HepG2 (cell line): ENCODE results near the gene STRIT1.

Experiments used
- BHLHE40 ChIP-seq: IDR thresholded peaks from 2 replicates; pipeline ENCODE4 v1.6.1; 2011; ENCODE audit warnings: low read length, improper control_type of control experiment
- EZH2 ChIP-seq: conservative IDR thresholded peaks from 2 replicates; pipeline ENCODE4 v1.6.1; 2012; ENCODE audit warnings: mild to moderate bottlenecking, low read depth, low read length, moderate library complexity
- HHEX ChIP-seq: IDR thresholded peaks from 2 replicates; pipeline ENCODE4 v1.6.1; 2016; ENCODE audit warnings: control low read depth
- JARID2 ChIP-seq: sonication (generic); formaldehyde crosslinking; IDR thresholded peaks from 2 replicates; pipeline ENCODE4 v1.8.1; 2023; ENCODE audit warnings: missing genetic modification reagents, inconsistent platforms; ENCODE audit not compliant: insufficient replicate concordance
- KDM1A ChIP-seq: IDR thresholded peaks from 2 replicates; pipeline ENCODE4 v1.6.1; 2016; ENCODE audit warnings: missing compliant biosample characterization
- YEATS2 ChIP-seq: sonication (generic); formaldehyde crosslinking; IDR thresholded peaks from 2 replicates; pipeline ENCODE4 v1.4.0; 2020; ENCODE audit warnings: missing genetic modification reagents, borderline replicate concordance
- ZNF30 ChIP-seq: sonication (generic); formaldehyde crosslinking; IDR thresholded peaks from 2 replicates; pipeline ENCODE4 v1.5.0; 2020; ENCODE audit warnings: mild to moderate bottlenecking, missing genetic modification reagents
- ZNF777 ChIP-seq: sonication (generic); formaldehyde crosslinking; IDR thresholded peaks from 2 replicates; pipeline ENCODE4 v1.4.0; 2020; ENCODE audit warnings: missing genetic modification reagents
- TF ChIP-seq, protein P1 (sequence below): sonication (generic); formaldehyde crosslinking; conservative IDR thresholded peaks from 2 replicates; pipeline ENCODE4 v1.4.0; 2020; ENCODE audit warnings: missing genetic modification reagents
- TF ChIP-seq, protein P2 (sequence below): sonication (generic); formaldehyde crosslinking; IDR thresholded peaks from 2 replicates; pipeline ENCODE4 v1.5.1; 2020; ENCODE audit warnings: missing genetic modification reagents, mild to moderate bottlenecking, borderline replicate concordance
- TF ChIP-seq, protein P3 (sequence below): sonication (generic); formaldehyde crosslinking; IDR thresholded peaks from 2 replicates; pipeline ENCODE4 v1.4.0; 2020; ENCODE audit warnings: missing genetic modification reagents

DNA sequence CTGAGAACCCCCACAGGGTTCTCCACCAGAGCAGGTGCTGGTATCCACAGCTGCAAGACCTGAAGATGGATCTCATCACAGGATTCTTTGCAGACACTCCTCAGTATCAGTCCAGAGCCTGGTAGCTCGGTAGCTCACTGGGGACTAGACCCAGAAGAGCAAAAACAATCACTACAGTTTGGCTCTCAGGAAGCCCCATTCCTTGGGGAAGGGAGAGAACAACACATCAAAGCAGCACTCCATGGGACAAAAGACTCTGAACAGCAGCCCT, 22.2 kb downstream of the STRIT1 start:
- TF ChIP-seq JARID2 (CRISPR knock-in tag) (no peak), KDM1A (no peak), EZH2 (no peak), ZNF777 (CRISPR knock-in tag) (no peak), YEATS2 (CRISPR knock-in tag) (no peak), BHLHE40 (no peak), HHEX (CRISPR knock-in tag) (no peak), ZNF30 (no peak)
- TF ChIP-seq, protein P1, sequence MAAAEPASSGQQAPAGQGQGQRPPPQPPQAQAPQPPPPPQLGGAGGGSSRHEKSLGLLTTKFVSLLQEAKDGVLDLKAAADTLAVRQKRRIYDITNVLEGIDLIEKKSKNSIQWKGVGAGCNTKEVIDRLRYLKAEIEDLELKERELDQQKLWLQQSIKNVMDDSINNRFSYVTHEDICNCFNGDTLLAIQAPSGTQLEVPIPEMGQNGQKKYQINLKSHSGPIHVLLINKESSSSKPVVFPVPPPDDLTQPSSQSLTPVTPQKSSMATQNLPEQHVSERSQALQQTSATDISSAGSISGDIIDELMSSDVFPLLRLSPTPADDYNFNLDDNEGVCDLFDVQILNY: no peak
- TF ChIP-seq, protein P2, sequence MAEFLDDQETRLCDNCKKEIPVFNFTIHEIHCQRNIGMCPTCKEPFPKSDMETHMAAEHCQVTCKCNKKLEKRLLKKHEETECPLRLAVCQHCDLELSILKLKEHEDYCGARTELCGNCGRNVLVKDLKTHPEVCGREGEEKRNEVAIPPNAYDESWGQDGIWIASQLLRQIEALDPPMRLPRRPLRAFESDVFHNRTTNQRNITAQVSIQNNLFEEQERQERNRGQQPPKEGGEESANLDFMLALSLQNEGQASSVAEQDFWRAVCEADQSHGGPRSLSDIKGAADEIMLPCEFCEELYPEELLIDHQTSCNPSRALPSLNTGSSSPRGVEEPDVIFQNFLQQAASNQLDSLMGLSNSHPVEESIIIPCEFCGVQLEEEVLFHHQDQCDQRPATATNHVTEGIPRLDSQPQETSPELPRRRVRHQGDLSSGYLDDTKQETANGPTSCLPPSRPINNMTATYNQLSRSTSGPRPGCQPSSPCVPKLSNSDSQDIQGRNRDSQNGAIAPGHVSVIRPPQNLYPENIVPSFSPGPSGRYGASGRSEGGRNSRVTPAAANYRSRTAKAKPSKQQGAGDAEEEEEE (CRISPR knock-in tag): no peak
- TF ChIP-seq, protein P3, sequence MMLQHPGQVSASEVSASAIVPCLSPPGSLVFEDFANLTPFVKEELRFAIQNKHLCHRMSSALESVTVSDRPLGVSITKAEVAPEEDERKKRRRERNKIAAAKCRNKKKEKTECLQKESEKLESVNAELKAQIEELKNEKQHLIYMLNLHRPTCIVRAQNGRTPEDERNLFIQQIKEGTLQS (CRISPR knock-in tag): no peak
